Adrenal gland (tissue), 5 donors: ENCODE results near the gene NLRP3.
"Not testable (repeated sequence)": the region's sequence is repeated elsewhere in the genome, so short reads cannot be mapped to it uniquely, and the experiment has no call there.

Experiments
- POLR2A ChIP-seq, 2 donors: fragments of 450-650 bp; IDR thresholded peaks; one replicate each; pipeline ENCODE4 v1.6.1; 2017; ENCODE audit warnings: antibody characterized with exemption in 2 of 2, mild to moderate bottlenecking in 2 of 2, moderate library complexity in 1 of 2
- TF ChIP-seq, protein P1 (sequence below), 6 experiments: fragments of 450-650 bp in 4 of 6; fragments of 200-600 bp in 2 of 6; sonication (generic) in 1 of 6; IDR thresholded peaks; 1 replicate in 5 of 6; 2 replicates in 1 of 6; pipeline versions ENCODE4 v1.5.1 to v1.8.0; 2016 to 2021; ENCODE audit warnings: antibody characterized with exemption in 6 of 6, mild to moderate bottlenecking in 2 of 6, moderate library complexity in 1 of 6
- donor health status: DM: no; HTN: no; CAD: no.

DNA sequence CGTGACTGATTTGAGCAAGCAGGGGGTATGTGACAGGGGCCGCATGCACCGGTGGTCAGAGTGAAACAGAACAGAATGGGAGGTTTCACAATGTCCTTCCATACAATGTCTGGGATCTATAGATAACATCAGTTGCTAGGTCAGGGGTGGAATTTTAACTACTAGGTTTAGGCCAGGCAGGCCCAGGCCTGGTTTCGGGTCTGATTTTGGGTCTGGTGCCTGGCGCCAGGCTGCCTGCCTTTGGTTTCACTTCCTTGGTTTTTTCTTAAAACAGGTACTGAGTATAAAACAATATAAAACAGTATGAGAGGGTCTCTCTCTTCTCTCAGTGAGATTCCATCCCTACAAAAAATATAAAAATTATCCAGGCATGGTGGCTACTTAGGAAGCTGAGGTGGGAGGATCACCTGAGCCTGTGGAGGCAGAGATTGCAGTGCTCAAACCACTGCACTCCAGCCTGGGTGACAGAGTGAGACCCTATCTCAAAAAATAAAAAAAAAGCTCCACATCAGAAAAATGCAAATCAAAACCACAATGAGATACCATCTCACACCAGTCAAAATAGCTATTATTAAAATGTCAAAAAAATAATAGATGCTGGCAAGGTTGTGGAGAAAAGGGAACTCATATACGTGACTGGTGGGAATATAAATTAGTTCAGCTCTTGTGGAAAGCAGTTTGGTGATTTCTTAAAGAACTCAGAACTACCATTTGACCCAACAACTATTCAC, 60.5 kb downstream of the NLRP3 start:
- not testable (repeated sequence) for TF ChIP-seq POLR2A (IDR thresholded peaks at IDR 0.05)
- TF ChIP-seq, protein P1, sequence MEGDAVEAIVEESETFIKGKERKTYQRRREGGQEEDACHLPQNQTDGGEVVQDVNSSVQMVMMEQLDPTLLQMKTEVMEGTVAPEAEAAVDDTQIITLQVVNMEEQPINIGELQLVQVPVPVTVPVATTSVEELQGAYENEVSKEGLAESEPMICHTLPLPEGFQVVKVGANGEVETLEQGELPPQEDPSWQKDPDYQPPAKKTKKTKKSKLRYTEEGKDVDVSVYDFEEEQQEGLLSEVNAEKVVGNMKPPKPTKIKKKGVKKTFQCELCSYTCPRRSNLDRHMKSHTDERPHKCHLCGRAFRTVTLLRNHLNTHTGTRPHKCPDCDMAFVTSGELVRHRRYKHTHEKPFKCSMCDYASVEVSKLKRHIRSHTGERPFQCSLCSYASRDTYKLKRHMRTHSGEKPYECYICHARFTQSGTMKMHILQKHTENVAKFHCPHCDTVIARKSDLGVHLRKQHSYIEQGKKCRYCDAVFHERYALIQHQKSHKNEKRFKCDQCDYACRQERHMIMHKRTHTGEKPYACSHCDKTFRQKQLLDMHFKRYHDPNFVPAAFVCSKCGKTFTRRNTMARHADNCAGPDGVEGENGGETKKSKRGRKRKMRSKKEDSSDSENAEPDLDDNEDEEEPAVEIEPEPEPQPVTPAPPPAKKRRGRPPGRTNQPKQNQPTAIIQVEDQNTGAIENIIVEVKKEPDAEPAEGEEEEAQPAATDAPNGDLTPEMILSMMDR (IDR thresholded peaks at IDR 0.05): not testable (repeated sequence)
